Measurements from ENCODE around the gene SRRT.

Gene SRRT

GRCh38 chr7:100836812-100837098, 38.1 kb upstream of the SRRT start:
- Histone ChIP-seq H3K36me3 (ENCODE audit: control insufficient read depth in 2 of 2, insufficient read depth in 1 of 2, low read length in 2 of 2) (no peaks in the 10 kb centered on the region), H3K4me1 (ENCODE audit: control insufficient read depth, insufficient read depth, low read length) (peaks cover 9% of the 10 kb centered on the region), H3K4me3 (ENCODE audit: low read depth, low read length) (peak overlapping the region; percentile 28; the same call in 1 of the 2 replicates), H3K9me3 (ENCODE audit: control insufficient read depth, insufficient read depth, low read depth, low read length) (no peaks in the 10 kb centered on the region), H3K27ac (ENCODE audit: extremely low read depth, low read depth, low read length) (peak overlapping the region; percentile 91)
- TF ChIP-seq TCF7L2 (IDR thresholded peaks at IDR 0.05; ENCODE audit: borderline replicate concordance, low read depth, low read length) (no peak), ZNF48 (tag by site-specific recombination; IDR thresholded peaks at IDR 0.05) (no peak), KLF10 (tag by site-specific recombination; IDR thresholded peaks at IDR 0.05) (no peak), SETDB1 (IDR thresholded peaks at IDR 0.05; ENCODE audit: insufficient read length, low read length) (no peak), ZNF621 (tag by site-specific recombination; IDR thresholded peaks at IDR 0.05) (no peak), ZNF274 (IDR thresholded peaks at IDR 0.05; ENCODE audit: low read length) (no peak), ZNF274 (tag by site-specific recombination; IDR thresholded peaks at IDR 0.05; ENCODE audit: borderline replicate concordance) (no peak), PRDM1 (tag by site-specific recombination; IDR thresholded peaks at IDR 0.05) (no peak)
- ChIA-PET POLR2A (interaction anchor here (1.4 to 2.8 kb wide), 4 partner anchors 9 to 131 kb away, joined by 5 to 13 read pairs (median 9); partner anchors contain the start of genes EPHB4, POP7, SRRT and UFSP1), CTCF (interaction anchor here (1.1 to 2.4 kb wide), 2 partner anchors 9 to 37 kb away, joined by 3 to 14 read pairs; partner anchors contain the start of gene EPHB4)

- no peaks in the 10 kb centered on the region for H3K36me3 ChIP-seq (ENCODE audit: control insufficient read depth in 2 of 2, insufficient read depth in 1 of 2, low read length in 2 of 2)
- peak overlapping the region; percentile 91 for H3K27ac ChIP-seq (ENCODE audit: extremely low read depth, low read depth, low read length)
- ChIA-PET POLR2A (interaction anchor here (2.4 to 2.8 kb wide), 2 partner anchors 10 to 131 kb away, joined by 12 to 13 read pairs; partner anchors contain the start of genes EPHB4 and POP7), CTCF (interaction anchor here (0.6 to 2.4 kb wide), 5 partner anchors 15 to 355 kb away, joined by 3 to 14 read pairs (median 3); partner anchors contain the start of genes SLC12A9 and SRRT)
- H3K9me3 ChIP-seq (ENCODE audit: control insufficient read depth, insufficient read depth, low read depth, low read length) = no peaks in the 10 kb centered on the region
- peak overlapping the region; percentile 28 for H3K4me3 ChIP-seq (ENCODE audit: low read depth, low read length)
- H3K4me1 ChIP-seq (ENCODE audit: control insufficient read depth, insufficient read depth, low read length) = peaks cover 9% of the 10 kb centered on the region
- TF ChIP-seq ZNF394 (tag by site-specific recombination; IDR thresholded peaks at IDR 0.05; ENCODE audit: borderline replicate concordance) (peak; percentile 79; the same call in 1 of the 2 replicates), ZBTB7A (tag by site-specific recombination; IDR thresholded peaks at IDR 0.05; ENCODE audit: low read depth) (0 out of 2 replicates have a peak, but pooled peaks have one; percentile 64), ZNF341 (tag by site-specific recombination; IDR thresholded peaks at IDR 0.05; ENCODE audit: low read depth) (no peak), SCRT1 (tag by site-specific recombination; IDR thresholded peaks at IDR 0.05; ENCODE audit: borderline replicate concordance) (no peak), ZSCAN5A (tag by site-specific recombination; IDR thresholded peaks at IDR 0.05) (peak; percentile 77; the same call in 1 of the 2 replicates), KLF1 (tag by site-specific recombination; IDR thresholded peaks at IDR 0.05) (peak; percentile 57), ZNF426 (tag by site-specific recombination; IDR thresholded peaks at IDR 0.05) (no peak), ZNF548 (tag by site-specific recombination; IDR thresholded peaks at IDR 0.05) (no peak), ZSCAN16 (tag by site-specific recombination; IDR thresholded peaks at IDR 0.05) (no peak), YY2 (tag by site-specific recombination; IDR thresholded peaks at IDR 0.05) (peak; percentile 100), ZNF391 (tag by site-specific recombination; IDR thresholded peaks at IDR 0.05; ENCODE audit: borderline replicate concordance, low read depth) (no peak; the same call in 1 of the 2 replicates), GLIS2 (tag by site-specific recombination; IDR thresholded peaks at IDR 0.05) (peak; percentile 57; the same call in 1 of the 2 replicates), ZBTB10 (tag by site-specific recombination; IDR thresholded peaks at IDR 0.05) (peak; percentile 64; the same call in 1 of the 2 replicates), ZNF76 (tag by site-specific recombination; IDR thresholded peaks at IDR 0.05; ENCODE audit: borderline replicate concordance, low read depth) (peak; percentile 97), ZNF280D (tag by site-specific recombination; IDR thresholded peaks at IDR 0.05) (no peak), ZNF692 (tag by site-specific recombination; IDR thresholded peaks at IDR 0.05) (peak; percentile 91), ZIC2 (tag by site-specific recombination; IDR thresholded peaks at IDR 0.05) (peak; percentile 78), ZNF629 (tag by site-specific recombination; IDR thresholded peaks at IDR 0.05) (peak; percentile 88)
These were observed 37.6 kb upstream of the SRRT start for GRCh38 chr7:100837099-100837836.

All from HEK293 (cell line).